Measurements from ENCODE around the gene MVB12B.

Gene MVB12B

GRCh38 chr9:126413391-126414068 lies 86.9 kb downstream of the MVB12B start:
- no peak for TF ChIP-seq ZBTB7A (IDR thresholded peaks at IDR 0.05; ENCODE audit: low read depth)
- no peak for TF ChIP-seq CREB1 (IDR thresholded peaks at IDR 0.05; ENCODE audit: low read depth)
- TF ChIP-seq TCF12 (IDR thresholded peaks at IDR 0.05; ENCODE audit: low read depth): no peak
- TF ChIP-seq CEBPB (IDR thresholded peaks at IDR 0.05): no peak
- TF ChIP-seq FOXM1 (IDR thresholded peaks at IDR 0.05; ENCODE audit: borderline replicate concordance, low read depth): no peak
- no peak for TF ChIP-seq EGR1 (IDR thresholded peaks at IDR 0.05)
- no peak for TF ChIP-seq MAX (IDR thresholded peaks at IDR 0.05)

- TF ChIP-seq YY1 (IDR thresholded peaks at IDR 0.05; ENCODE audit: low read depth) (no peak), EP300 (IDR thresholded peaks at IDR 0.05; ENCODE audit: borderline replicate concordance) (no peak), USF1 (IDR thresholded peaks at IDR 0.05) (no peak), TEAD4 (IDR thresholded peaks at IDR 0.05) (no peak), CEBPB (IDR thresholded peaks at IDR 0.05) (no peak), TCF12 (IDR thresholded peaks at IDR 0.05; ENCODE audit: low read depth) (no peak), TAF1 (IDR thresholded peaks at IDR 0.05; ENCODE audit: low read depth) (no peak), NFIC (IDR thresholded peaks at IDR 0.05) (no peak), CREB1 (IDR thresholded peaks at IDR 0.05; ENCODE audit: low read depth) (no peak), FOXM1 (IDR thresholded peaks at IDR 0.05; ENCODE audit: borderline replicate concordance, low read depth) (no peak), REST (IDR thresholded peaks at IDR 0.05; ENCODE audit: low read depth) (no peak), MAX (IDR thresholded peaks at IDR 0.05) (no peak), RAD21 (IDR thresholded peaks at IDR 0.05; ENCODE audit: low read depth) (no peak), ZBTB7A (IDR thresholded peaks at IDR 0.05; ENCODE audit: low read depth) (no peak), EGR1 (IDR thresholded peaks at IDR 0.05) (no peak)
Observed at GRCh38 chr9:126415741-126416370, 89.2 kb downstream of the MVB12B start.

GRCh38 chr9:126417043-126417442 lies 90.4 kb downstream of the MVB12B start:
- TF ChIP-seq TAF1 (IDR thresholded peaks at IDR 0.05; ENCODE audit: low read depth): no peak
- no peak for TF ChIP-seq EP300 (IDR thresholded peaks at IDR 0.05; ENCODE audit: borderline replicate concordance)
- TF ChIP-seq CEBPB (IDR thresholded peaks at IDR 0.05): peak; percentile 31; the same call in 1 of the 2 replicates

- TF ChIP-seq RAD21 (IDR thresholded peaks at IDR 0.05; ENCODE audit: low read depth): no peak
- no peak for TF ChIP-seq EGR1 (IDR thresholded peaks at IDR 0.05)
- TF ChIP-seq TCF12 (IDR thresholded peaks at IDR 0.05; ENCODE audit: low read depth): no peak
- no peak for TF ChIP-seq CREB1 (IDR thresholded peaks at IDR 0.05; ENCODE audit: low read depth)
- TF ChIP-seq TAF1 (IDR thresholded peaks at IDR 0.05; ENCODE audit: low read depth): no peak
- TF ChIP-seq REST (IDR thresholded peaks at IDR 0.05; ENCODE audit: low read depth): no peak
- TF ChIP-seq NFIC (IDR thresholded peaks at IDR 0.05): no peak
- TF ChIP-seq MAX (IDR thresholded peaks at IDR 0.05): no peak
Observed at GRCh38 chr9:126417684-126418083, 91.1 kb downstream of the MVB12B start.

- TF ChIP-seq TEAD4 (IDR thresholded peaks at IDR 0.05) (no peak), EP300 (IDR thresholded peaks at IDR 0.05; ENCODE audit: borderline replicate concordance) (no peak), CREB1 (IDR thresholded peaks at IDR 0.05; ENCODE audit: low read depth) (no peak), FOXM1 (IDR thresholded peaks at IDR 0.05; ENCODE audit: borderline replicate concordance, low read depth) (no peak), TAF1 (IDR thresholded peaks at IDR 0.05; ENCODE audit: low read depth) (no peak), EGR1 (IDR thresholded peaks at IDR 0.05) (no peak), USF1 (IDR thresholded peaks at IDR 0.05) (no peak), REST (IDR thresholded peaks at IDR 0.05; ENCODE audit: low read depth) (no peak), MAX (IDR thresholded peaks at IDR 0.05) (no peak), CEBPB (IDR thresholded peaks at IDR 0.05) (no peak), YY1 (IDR thresholded peaks at IDR 0.05; ENCODE audit: low read depth) (no peak), ZBTB7A (IDR thresholded peaks at IDR 0.05; ENCODE audit: low read depth) (no peak), TCF12 (IDR thresholded peaks at IDR 0.05; ENCODE audit: low read depth) (no peak), NFIC (IDR thresholded peaks at IDR 0.05) (no peak), RAD21 (IDR thresholded peaks at IDR 0.05; ENCODE audit: low read depth) (no peak)
Observed at GRCh38 chr9:126418608-126419007, 92.0 kb downstream of the MVB12B start.

All from Ishikawa (cell line).